SK-N-SH (cell line): ENCODE measurements around the gene SLC24A4. TPM values are rescaled to one million over a fixed set of nuclear protein-coding genes. Genes with fewer than 3 reads are reported as not detected.
A peak's percentile ranks its signal among the peaks of the same experiment; 100 is the strongest.

Experiments used
- CTCF ChIA-PET: fragments of 300-600, 350-600 bp; formaldehyde crosslinking; extraction: SDS; loops from one replicate; lab custom pipeline; 2021; lab: Yijun Ruan, JAX
- POLR2A ChIA-PET: fragments of 350-600 bp; sonication (Branson Sonifier 250); formaldehyde crosslinking; extraction: SDS; loops from one replicate; lab custom pipeline; 2020; ENCODE audit warnings: antibody characterized with exemption, inconsistent platforms; lab: Yijun Ruan, JAX
- DNase-seq: peaks from one replicate; pipeline ENCODE4 v3.0.0; 2012
- H2AFZ ChIP-seq: fragments of 200-600 bp; sonication (generic); 2 replicates; pipeline ENCODE4 v1.8.1; 2016; ENCODE audit warnings: antibody characterized with exemption, mild to moderate bottlenecking, low read depth
- H3F3A ChIP-seq: fragments of 200-600 bp; sonication (generic); replicated peaks from 2 replicates; pipeline ENCODE3; 2016; ENCODE audit warnings: antibody characterized with exemption, mild to moderate bottlenecking; ENCODE audit not compliant: insufficient read depth
- H3K27ac ChIP-seq, 2 experiments: fragments of 200-500 bp in 1 of 2; fragments of 200-600 bp in 1 of 2; sonication (Bioruptor generic) in 1 of 2; sonication (generic), shearing (Covaris generic) in 1 of 2; 2 replicates each; pipeline versions ENCODE4 v1.5.1 to v1.6.1; 2014 to 2016; ENCODE audit warnings: low read depth in 2 of 2, inconsistent platforms in 1 of 2, low read length in 1 of 2, mild to moderate bottlenecking in 1 of 2, mixed read lengths in 1 of 2
- H3K27me3 ChIP-seq: fragments of 200-600 bp; sonication (generic), shearing (Covaris generic); 2 replicates; pipeline ENCODE4 v1.6.1; 2016; ENCODE audit warnings: mixed run types; ENCODE audit not compliant: insufficient read depth
- H3K36me3 ChIP-seq, 2 experiments: fragments of 200-500 bp in 1 of 2; fragments of 200-600 bp in 1 of 2; sonication (Bioruptor generic) in 1 of 2; sonication (generic) in 1 of 2; replicated peaks in 1 of 2; 2 replicates each; pipeline versions ENCODE3 to v1.5.1; 2014 to 2016; ENCODE audit warnings: low read length in 1 of 2, mild to moderate bottlenecking in 1 of 2; ENCODE audit not compliant: insufficient read depth in 2 of 2, control insufficient read depth in 1 of 2
- H3K4me1 ChIP-seq, 2 experiments: fragments of 200-500 bp in 1 of 2; fragments of 200-600 bp in 1 of 2; sonication (Bioruptor generic) in 1 of 2; sonication (generic), shearing (Covaris generic) in 1 of 2; 2 replicates each; pipeline versions ENCODE4 v1.5.1 to v1.6.1; 2014 to 2016; ENCODE audit warnings: low read depth in 1 of 2, low read length in 1 of 2, mixed run types in 1 of 2; ENCODE audit not compliant: insufficient read depth in 2 of 2, control insufficient read depth in 1 of 2
- H3K4me2 ChIP-seq: fragments of 200-600 bp; sonication (generic), shearing (Covaris generic); 2 replicates; pipeline ENCODE4 v1.6.1; 2017; ENCODE audit warnings: mixed run types
- H3K4me3 ChIP-seq, 2 experiments: fragments of 200-500 bp in 1 of 2; fragments of 200-600 bp in 1 of 2; sonication (Bioruptor generic) in 1 of 2; sonication (generic), shearing (Covaris generic) in 1 of 2; 2 replicates each; pipeline versions ENCODE4 v1.5.1 to v1.8.1; 2014 to 2016; ENCODE audit warnings: low read depth in 2 of 2, inconsistent platforms in 1 of 2, low read length in 1 of 2, mild to moderate bottlenecking in 1 of 2, mixed read lengths in 1 of 2, moderate library complexity in 1 of 2
- H3K79me2 ChIP-seq: fragments of 200-600 bp; sonication (generic); 2 replicates; pipeline ENCODE4 v1.8.1; 2017; ENCODE audit warnings: mild to moderate bottlenecking; ENCODE audit not compliant: insufficient read depth
- H3K9ac ChIP-seq: fragments of 200-600 bp; sonication (generic); 2 replicates; pipeline ENCODE4 v1.6.1; 2017; ENCODE audit warnings: mixed run types
- H3K9me2 ChIP-seq: fragments of 200-600 bp; sonication (generic); 2 replicates; pipeline ENCODE4 v1.6.1; 2017; ENCODE audit warnings: mixed run types
- H3K9me3 ChIP-seq: fragments of 200-600 bp; sonication (generic); 2 replicates; pipeline ENCODE4 v1.6.1; 2017; ENCODE audit warnings: mixed run types, mild to moderate bottlenecking, moderate library complexity
- H4K20me1 ChIP-seq: fragments of 200-600 bp; sonication (generic); 2 replicates; pipeline ENCODE4 v1.6.1; 2017; ENCODE audit warnings: mild to moderate bottlenecking, mixed run types; ENCODE audit not compliant: insufficient read depth
- ELF1 ChIP-seq: IDR thresholded peaks from 2 replicates; pipeline ENCODE4 v1.4.0; 2012
- FOSL2 ChIP-seq: IDR thresholded peaks from 2 replicates; pipeline ENCODE4 v1.4.0; 2012; ENCODE audit warnings: low read depth, mild to moderate bottlenecking, moderate library complexity, borderline replicate concordance
- GATA2 ChIP-seq: sonication (generic); formaldehyde crosslinking; IDR thresholded peaks from 2 replicates; pipeline ENCODE4 v1.5.0; 2020; ENCODE audit warnings: mild to moderate bottlenecking, missing genetic modification reagents
- MEF2A ChIP-seq: IDR thresholded peaks from 2 replicates; pipeline ENCODE4 v1.4.0; 2012; ENCODE audit warnings: low read depth, borderline replicate concordance
- MXI1 ChIP-seq: IDR thresholded peaks from 2 replicates; pipeline ENCODE4 v1.6.1; 2012; ENCODE audit warnings: mild to moderate bottlenecking, low read depth, low read length, improper control_type of control experiment
- NRF1 ChIP-seq: IDR thresholded peaks from 2 replicates; pipeline ENCODE4 v1.6.1; 2012; ENCODE audit warnings: low read depth, mild to moderate bottlenecking, low read length
- RCOR1 ChIP-seq: fragments of 150-350 bp; IDR thresholded peaks from 2 replicates; pipeline ENCODE4 v1.6.1; 2017; ENCODE audit warnings: antibody characterized with exemption, low read length
- WGBS: methylation state at CpG from one replicate; pipeline ENCODE4 v1.1.6; 2017; ENCODE audit warnings: low lambda C conversion rate; 5-methylcytosine and 5-hydroxymethylcytosine counted together
- polyA plus RNA-seq, 3 experiments: library from polyadenylated mRNA; depleted of rRNA; stranded (reverse); fragments of >200 nt; gene quantifications; 2 replicates each; pipeline ENCODE4 v1.2.3, GENCODE V29; 2012
- TF ChIP-seq, protein P1 (sequence below): IDR thresholded peaks from 2 replicates; pipeline ENCODE4 v1.4.0; 2012; ENCODE audit warnings: low read depth
- TF ChIP-seq, protein P2 (sequence below): fragments of 200-600 bp; sonication (generic); IDR thresholded peaks from 2 replicates; pipeline ENCODE4 v1.6.1; 2017; ENCODE audit warnings: antibody characterized with exemption, mild to moderate bottlenecking, moderate library complexity
- TF ChIP-seq, protein P3 (sequence below): IDR thresholded peaks from 2 replicates; pipeline ENCODE4 v1.6.1; 2012; ENCODE audit warnings: mild to moderate bottlenecking, low read depth, low read length, moderate library complexity

Gene SLC24A4
- polyA plus RNA-seq, 1 of the 3 experiments (the other 2 are of a cell fraction) = 0.07 TPM

DNA sequence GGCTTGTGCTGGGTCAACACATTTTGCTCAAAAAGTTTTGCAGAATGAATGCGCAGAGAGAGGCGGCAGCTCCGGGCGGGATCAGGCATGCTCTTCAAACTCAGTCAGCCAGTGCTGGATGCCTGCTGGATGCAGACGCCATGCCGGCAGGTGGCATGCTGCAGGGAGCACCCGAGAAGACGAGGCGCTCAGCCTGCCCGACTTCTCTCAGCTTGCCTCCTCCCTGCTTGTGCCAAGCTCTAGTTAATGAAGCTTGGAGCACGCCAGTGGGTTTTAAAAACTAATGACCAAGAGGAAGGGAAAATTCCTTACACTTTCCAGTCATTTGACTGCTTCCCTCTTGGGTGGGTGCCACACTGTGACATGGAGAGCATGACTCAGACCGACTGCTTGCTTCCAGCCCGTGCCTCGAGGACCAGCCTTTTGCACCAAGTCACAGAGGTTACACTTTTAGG is 39.8 kb downstream of the SLC24A4 start:
- H3K9me2 ChIP-seq = no peaks in the 10 kb centered on the region
- no peak overlapping the region for H2AFZ ChIP-seq
- H3K4me2 ChIP-seq = no peak overlapping the region; the same call in 1 of the 2 replicates
- no peak for DNase-seq
- H3K4me3 ChIP-seq = no peak overlapping the region
- no peaks in the 10 kb centered on the region for H4K20me1 ChIP-seq
- WGBS = 0% methylated on average over 3 of the region's 14 CpGs
- H3F3A ChIP-seq = no peaks in the 10 kb centered on the region
- TF ChIP-seq, protein P1, sequence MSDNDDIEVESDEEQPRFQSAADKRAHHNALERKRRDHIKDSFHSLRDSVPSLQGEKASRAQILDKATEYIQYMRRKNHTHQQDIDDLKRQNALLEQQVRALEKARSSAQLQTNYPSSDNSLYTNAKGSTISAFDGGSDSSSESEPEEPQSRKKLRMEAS = peak; percentile 42; the same call in 1 of the 2 replicates
- TF ChIP-seq NRF1 = no peak
- ChIA-PET POLR2A (no interaction called here), CTCF (no interaction called here)
- H3K79me2 ChIP-seq = no peaks in the 10 kb centered on the region
- H3K9me3 ChIP-seq = no peaks in the 10 kb centered on the region
- peaks cover 98% of the 10 kb centered on the region for H3K27me3 ChIP-seq
- no peak overlapping the region for H3K27ac ChIP-seq
- no peaks in the 10 kb centered on the region for H3K36me3 ChIP-seq
- H3K4me1 ChIP-seq = no peaks in the 10 kb centered on the region
- H3K9ac ChIP-seq = no peak overlapping the region

DNA sequence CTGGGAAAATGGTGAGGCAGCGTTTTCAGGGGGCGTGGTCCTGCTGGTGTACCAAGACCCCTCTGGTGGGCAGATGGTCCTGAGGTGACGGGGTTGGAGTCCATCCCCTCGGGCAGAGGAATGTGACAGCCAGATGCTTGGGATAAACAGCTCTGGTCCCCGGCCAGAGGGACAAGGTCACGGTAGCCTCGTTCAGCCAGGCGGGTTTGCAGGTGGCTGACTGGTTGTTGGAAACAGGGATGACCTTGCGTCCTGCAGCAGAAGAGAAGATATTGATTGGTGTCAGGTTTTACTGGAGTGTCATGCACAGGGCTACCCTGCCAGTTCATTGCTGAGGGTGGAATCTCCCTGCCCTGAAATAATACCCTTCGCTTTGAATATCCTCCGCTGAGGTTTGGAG is 43.3 kb downstream of the SLC24A4 start:
- Histone ChIP-seq H3K27ac (no peak overlapping the region), H3K9me2 (no peaks in the 10 kb centered on the region), H3K36me3 (no peaks in the 10 kb centered on the region), H2AFZ (no peak overlapping the region), H3K79me2 (no peaks in the 10 kb centered on the region), H4K20me1 (no peaks in the 10 kb centered on the region), H3K4me1 (no peaks in the 10 kb centered on the region), H3K4me3 (no peak overlapping the region), H3F3A (no peaks in the 10 kb centered on the region), H3K4me2 (no peak overlapping the region), H3K9ac (no peak overlapping the region), H3K9me3 (no peaks in the 10 kb centered on the region), H3K27me3 (peaks cover 88% of the 10 kb centered on the region)
- POLR2A ChIA-PET = no interaction called here
- TF ChIP-seq, protein P2, sequence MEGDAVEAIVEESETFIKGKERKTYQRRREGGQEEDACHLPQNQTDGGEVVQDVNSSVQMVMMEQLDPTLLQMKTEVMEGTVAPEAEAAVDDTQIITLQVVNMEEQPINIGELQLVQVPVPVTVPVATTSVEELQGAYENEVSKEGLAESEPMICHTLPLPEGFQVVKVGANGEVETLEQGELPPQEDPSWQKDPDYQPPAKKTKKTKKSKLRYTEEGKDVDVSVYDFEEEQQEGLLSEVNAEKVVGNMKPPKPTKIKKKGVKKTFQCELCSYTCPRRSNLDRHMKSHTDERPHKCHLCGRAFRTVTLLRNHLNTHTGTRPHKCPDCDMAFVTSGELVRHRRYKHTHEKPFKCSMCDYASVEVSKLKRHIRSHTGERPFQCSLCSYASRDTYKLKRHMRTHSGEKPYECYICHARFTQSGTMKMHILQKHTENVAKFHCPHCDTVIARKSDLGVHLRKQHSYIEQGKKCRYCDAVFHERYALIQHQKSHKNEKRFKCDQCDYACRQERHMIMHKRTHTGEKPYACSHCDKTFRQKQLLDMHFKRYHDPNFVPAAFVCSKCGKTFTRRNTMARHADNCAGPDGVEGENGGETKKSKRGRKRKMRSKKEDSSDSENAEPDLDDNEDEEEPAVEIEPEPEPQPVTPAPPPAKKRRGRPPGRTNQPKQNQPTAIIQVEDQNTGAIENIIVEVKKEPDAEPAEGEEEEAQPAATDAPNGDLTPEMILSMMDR = no peak
- TF ChIP-seq, protein P3, sequence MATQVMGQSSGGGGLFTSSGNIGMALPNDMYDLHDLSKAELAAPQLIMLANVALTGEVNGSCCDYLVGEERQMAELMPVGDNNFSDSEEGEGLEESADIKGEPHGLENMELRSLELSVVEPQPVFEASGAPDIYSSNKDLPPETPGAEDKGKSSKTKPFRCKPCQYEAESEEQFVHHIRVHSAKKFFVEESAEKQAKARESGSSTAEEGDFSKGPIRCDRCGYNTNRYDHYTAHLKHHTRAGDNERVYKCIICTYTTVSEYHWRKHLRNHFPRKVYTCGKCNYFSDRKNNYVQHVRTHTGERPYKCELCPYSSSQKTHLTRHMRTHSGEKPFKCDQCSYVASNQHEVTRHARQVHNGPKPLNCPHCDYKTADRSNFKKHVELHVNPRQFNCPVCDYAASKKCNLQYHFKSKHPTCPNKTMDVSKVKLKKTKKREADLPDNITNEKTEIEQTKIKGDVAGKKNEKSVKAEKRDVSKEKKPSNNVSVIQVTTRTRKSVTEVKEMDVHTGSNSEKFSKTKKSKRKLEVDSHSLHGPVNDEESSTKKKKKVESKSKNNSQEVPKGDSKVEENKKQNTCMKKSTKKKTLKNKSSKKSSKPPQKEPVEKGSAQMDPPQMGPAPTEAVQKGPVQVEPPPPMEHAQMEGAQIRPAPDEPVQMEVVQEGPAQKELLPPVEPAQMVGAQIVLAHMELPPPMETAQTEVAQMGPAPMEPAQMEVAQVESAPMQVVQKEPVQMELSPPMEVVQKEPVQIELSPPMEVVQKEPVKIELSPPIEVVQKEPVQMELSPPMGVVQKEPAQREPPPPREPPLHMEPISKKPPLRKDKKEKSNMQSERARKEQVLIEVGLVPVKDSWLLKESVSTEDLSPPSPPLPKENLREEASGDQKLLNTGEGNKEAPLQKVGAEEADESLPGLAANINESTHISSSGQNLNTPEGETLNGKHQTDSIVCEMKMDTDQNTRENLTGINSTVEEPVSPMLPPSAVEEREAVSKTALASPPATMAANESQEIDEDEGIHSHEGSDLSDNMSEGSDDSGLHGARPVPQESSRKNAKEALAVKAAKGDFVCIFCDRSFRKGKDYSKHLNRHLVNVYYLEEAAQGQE = no peak
- TF ChIP-seq MEF2A (no peak), FOSL2 (no peak), MXI1 (no peak), RCOR1 (no peak), GATA2 (no peak), ELF1 (no peak)
- DNase-seq = no peak
- CTCF ChIA-PET = no interaction called here
- 11% methylated on average over 7 of the region's 11 CpGs for WGBS
